COLO668 (cell line): Measurements from ENCODE around the gene CCDC185.

ENCODE experiments used
- DNase-seq: peaks from one replicate; lab custom pipeline; 2025; ENCODE audit not compliant: unreplicated experiment; lab: John Stamatoyannopoulos, UW

Gene CCDC185

GRCh38 chr1:223393275-223394214 is at the start of gene CCDC185:
Gene CCDC185, plus strand, starts transcription at chr1:223393415. Its CDS starts 61 bp downstream, at chr1:223393476.
- peak; percentile 61 for DNase-seq

DNA sequence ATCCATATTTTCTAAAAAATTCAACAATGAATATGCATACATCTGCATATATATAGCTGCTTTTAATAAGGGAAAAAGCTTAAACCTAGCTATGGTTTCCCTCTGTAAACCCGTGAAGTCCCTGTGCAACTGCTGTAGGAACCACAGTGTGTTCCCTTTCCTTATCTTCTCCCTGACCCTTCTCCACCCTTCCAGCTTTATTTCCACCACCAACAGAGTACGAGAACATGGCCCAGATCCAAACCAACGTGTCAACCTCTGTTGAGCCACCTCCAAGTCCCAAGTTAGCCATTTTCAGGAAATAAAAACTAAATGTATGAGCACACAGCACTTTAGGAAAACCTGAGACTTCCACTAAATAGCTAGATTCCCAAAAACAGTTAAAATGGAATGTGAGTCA is 49.5 kb upstream of the CCDC185 start:
- no peak for DNase-seq

DNA sequence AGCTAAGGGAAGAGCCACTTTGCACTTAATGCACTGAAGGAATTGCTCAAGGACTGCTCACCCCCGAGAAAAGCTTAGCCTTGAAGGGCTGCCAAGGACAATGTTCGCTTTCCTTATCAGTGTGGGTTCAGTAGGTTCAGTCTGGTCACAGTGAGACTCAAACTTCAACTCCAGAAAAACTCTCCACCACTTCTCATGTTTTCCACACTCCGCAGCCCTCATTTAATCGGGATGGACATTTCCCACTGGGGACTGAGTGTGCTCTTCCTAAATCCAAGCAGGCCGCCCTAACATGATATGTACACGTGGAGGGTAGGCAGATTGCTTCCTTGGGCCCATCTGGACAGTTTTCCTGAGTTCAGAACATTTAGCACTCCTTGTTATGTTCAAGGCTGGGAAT is 48.7 kb upstream of the CCDC185 start:
- no peak for DNase-seq

- no peak for DNase-seq
Measured at GRCh38 chr1:223345720-223346119, 47.5 kb upstream of the CCDC185 start.

DNA sequence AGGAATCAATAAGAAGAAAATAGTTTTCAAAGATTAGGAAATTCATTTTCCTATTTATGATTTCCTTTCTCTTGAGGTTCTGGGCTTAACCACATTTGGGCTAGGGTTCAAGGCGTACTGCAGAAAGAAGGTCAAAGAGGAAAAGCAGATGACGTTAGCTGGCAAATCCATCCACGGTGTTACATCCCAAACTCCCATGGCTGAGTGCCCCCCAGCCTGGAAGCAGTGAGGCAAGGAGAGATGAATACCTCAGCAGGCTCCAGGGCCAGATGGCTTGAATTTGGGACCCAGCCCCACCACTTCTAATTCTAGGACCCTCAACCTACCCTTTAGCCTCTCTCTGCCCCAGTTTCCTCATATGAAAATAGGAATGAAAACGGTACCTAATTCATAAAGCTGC is 46.9 kb upstream of the CCDC185 start:
- no peak for DNase-seq

DNA sequence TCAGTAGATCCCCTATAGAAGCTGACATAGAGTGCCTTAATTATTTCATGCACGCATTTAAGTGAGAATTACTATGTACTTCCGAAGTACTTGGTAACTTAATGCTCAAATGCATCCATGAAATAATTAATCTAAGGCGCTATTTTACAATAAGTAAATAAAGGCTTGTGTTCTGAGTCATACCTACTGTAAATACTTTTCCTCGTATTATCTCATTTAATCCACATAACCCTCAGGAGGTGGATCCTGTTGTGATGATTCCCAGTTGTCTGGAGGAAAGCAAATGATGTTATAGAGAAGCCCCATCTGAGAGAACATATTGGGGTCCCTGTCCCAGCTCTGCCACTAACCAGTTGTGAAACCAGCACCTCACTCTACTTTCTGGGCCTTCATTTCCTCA is 45.6 kb upstream of the CCDC185 start:
- no peak for DNase-seq

GRCh38 chr1:223348439-223348838 is 44.8 kb upstream of the CCDC185 start:
- DNase-seq, result no peak

DNA sequence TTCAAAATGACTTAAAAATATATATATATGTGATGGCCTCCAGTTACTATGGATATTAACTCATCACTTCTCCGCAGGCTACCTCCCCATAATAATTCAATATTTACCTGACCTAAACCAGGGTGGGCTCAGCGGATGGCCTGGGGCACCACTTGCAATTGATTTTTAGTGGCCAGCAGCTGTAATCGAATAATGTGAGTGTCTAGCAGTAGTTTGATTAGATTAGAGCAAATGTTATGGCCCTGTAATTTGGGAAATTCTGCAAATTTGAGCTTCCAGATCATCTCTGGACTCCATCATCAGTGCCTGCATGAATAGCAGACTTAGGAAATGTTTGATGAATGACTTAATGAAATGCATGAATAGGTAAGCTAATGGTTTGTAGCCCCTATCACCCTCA is 44.0 kb upstream of the CCDC185 start:
- DNase-seq, result no peak

DNA sequence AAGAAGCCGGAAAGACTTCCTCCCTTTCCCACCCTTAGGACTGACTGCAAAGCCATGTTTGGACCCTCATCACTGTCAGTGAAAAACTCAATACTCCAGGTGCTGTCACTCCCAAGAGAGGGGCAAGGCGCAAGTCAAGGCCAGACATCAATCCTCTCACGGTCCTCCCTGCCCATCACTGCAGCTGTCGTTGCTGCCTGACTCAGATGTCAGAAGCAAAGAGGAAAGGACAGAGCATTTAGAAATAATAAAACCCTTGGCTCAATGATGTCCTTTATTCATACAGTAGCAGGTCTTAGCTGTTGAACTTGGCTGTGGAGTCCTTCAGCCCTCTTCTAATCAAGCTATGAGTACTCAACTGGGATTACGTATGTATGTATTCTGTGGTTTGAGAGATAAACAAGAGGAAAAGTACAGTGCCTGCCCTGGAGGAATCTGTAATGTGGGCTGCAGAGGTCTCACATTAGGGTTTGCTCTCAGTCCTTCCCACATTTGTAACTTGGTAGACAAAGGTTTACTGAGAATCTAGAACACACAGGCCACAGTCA is 42.8 kb upstream of the CCDC185 start:
- no peak for DNase-seq

DNA sequence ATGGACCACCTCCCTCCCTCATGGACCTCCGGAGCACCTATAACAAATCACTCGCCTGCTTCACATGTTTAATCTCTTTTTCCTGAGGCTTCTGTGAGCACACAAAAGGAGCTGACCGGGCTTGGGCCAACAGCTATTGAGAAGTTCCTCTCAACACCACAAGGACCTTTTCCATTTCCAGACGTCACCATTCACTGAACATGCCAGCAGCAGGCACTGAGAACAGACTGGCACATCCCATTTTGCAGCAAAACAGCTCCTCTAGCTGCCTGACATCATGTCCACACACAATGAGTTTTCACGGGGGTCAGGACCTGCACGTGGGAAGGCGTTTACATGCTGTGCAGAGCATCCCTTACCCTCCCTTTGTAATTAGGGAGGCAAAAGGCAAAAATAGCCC is 40.3 kb upstream of the CCDC185 start:
- DNase-seq, result no peak

- DNase-seq, result no peak
Measured at GRCh38 chr1:223353939-223354338, 39.3 kb upstream of the CCDC185 start.

GRCh38 chr1:223355699-223356098 is 37.5 kb upstream of the CCDC185 start:
- DNase-seq, result no peak

- no peak for DNase-seq
Measured at GRCh38 chr1:223358826-223359225, 34.4 kb upstream of the CCDC185 start.

- peak; percentile 43 for DNase-seq
Measured at GRCh38 chr1:223363057-223363855, 30.0 kb upstream of the CCDC185 start.

DNA sequence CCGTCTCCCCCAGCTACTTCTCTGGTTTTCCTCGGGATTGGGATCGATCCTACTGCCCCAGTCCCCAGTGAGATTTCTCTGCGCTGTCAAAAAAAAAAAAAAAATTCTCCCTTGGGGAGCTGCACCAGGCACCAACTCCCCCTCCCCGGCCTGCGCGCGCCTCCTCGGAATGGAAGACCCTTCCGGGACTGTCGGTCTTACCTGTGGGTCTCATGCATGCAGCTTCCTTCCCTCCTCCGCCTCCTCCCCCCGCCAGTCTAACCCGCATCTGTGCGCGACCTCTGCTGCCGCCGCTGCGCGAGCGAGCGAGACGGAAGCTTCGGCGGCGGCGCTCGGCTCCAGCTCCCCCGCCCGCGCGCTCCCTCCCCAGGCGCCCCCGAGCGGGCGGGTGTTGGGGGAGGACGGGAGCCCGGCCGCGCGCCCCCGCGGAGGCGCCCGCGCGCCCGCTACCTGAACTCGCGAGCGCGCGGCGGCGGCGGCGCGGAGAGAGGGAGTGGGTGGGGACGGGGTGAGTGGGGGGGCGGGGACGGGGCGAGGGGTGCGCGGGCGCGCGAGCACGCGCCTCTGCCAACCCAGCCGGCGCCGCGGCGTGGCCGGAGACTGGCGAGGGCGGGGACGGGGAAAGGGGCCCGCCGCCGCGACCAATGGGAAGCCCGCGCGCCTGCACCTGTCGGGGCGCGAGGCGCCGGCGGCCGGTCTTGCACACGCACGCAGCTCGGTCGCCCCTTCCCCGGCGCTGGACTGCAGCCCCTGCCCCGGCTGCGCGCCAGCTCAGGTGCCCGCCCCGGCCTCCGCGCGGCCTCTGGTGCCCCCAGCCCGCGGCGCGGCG is 29.1 kb upstream of the CCDC185 start, which contains the start of gene SUSD4:
Gene SUSD4 (minus strand): TSS at position 321 of the 829 bp plus-strand sequence. CDS start 751 bp downstream, outside the sequence.
- peak; percentile 98 for DNase-seq

DNA sequence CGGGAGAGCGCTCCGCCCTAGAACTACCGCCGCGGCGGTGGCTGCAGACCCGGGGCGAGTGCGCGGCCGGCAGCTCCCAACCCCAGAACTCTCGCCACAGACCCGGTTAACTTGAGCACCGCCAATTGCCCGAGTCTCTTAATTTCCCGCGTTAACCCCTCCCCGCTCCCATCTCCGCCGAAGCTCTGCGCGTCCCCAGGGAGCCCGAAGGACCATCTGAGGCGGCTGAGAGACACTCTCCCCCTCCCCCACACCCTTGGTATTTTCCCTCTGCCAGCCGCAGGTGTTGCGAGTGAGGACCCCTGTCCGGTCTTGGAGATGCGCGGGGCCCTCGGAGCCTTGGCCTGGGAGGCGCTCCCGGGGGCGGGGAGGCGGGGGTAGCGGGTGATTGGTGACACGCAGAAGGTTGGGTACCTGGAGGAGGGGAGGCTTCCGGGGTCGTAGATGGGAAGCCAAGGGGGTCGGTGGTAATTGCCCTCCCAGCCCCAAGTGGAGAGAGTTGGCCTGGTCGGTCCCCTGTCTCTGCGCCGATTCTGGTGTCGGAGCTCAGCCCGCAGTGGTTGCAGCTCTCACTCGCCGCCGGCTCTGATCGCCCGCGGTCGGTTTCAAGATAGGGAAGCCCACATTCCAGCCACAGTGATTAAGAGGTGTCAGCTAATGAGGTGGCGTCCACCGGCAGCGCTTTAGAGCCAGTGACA is 28.4 kb upstream of the CCDC185 start:
- peak; percentile 34 for DNase-seq

DNA sequence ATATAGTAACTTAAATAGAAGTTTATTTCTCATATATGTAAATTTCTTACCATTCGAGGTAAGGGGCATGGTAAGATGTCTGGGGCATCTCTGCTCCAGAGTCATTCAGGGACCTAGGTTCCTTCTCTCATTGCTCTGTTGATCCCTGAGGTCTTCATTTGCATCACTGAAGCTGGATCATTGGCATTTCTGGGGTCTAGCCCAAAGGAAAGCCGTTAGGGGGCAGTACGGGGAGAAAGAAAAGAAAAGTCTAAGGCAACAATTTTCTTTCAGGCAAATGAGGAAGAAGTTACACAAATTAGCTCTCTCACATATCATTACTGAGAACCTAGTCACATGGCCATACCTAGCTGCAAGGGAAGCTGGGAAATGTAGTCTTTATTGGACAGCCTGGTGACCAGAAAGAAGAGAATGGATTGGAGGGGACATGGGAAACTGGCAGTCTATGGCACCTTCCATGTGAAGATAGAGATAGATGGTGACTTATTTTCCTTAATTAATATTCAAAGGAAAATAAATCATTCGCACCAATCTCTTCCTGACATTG is 19.1 kb upstream of the CCDC185 start:
- no peak for DNase-seq

DNA sequence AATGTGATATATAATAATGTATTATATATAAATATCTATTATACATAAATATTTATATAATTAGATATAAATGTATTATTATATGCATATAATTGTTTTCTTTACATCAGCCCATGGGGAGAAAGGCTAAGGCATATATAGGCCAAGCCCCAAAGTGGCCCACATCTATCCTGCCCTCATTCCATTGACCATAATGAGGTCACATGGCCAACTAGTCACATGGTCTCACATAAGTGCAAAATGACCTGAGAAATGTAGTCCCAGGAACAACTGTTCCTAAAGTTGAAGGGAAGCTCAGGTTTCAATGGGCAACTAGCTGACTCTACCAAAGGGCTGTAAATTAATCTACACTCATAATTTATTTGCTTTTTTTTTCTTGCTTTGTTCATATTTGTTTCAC is 14.5 kb upstream of the CCDC185 start:
- no peak for DNase-seq

- DNase-seq, result no peak
Measured at GRCh38 chr1:223386013-223386412, 7.2 kb upstream of the CCDC185 start.

- no peak for DNase-seq
Measured at GRCh38 chr1:223390618-223391017, 2.6 kb upstream of the CCDC185 start.
